Liver (tissue), 9 donors: ENCODE measurements around the gene PHLPP1. TPM values are rescaled to one million over a fixed set of nuclear protein-coding genes. Genes with fewer than 3 reads are reported as not detected.

Source experiments
- DNase-seq: peaks from one replicate; pipeline ENCODE4 v3.0.0-alpha.2; 2017; ENCODE audit warnings: low spot score
- H3K27ac ChIP-seq, 2 donors: one replicate each; pipeline ENCODE4 v1.7.0; 2013; ENCODE audit warnings: inconsistent platforms in 2 of 2, low read length in 2 of 2, control low read depth in 1 of 2, low read depth in 1 of 2, mild to moderate bottlenecking in 1 of 2
- H3K27me3 ChIP-seq, 4 donors: one replicate each; pipeline versions ENCODE4 v1.6.1 to v1.7.0; 2013; ENCODE audit warnings: low read length in 3 of 4, inconsistent platforms in 1 of 4, mild to moderate bottlenecking in 1 of 4, moderate library complexity in 1 of 4; ENCODE audit not compliant: control insufficient read depth in 4 of 4, insufficient read depth in 4 of 4
- H3K36me3 ChIP-seq, 4 donors: one replicate each; pipeline versions ENCODE4 v1.6.1 to v1.7.0; 2013; ENCODE audit warnings: low read length in 3 of 4, mild to moderate bottlenecking in 3 of 4, low read depth in 1 of 4, moderate library complexity in 1 of 4; ENCODE audit not compliant: control insufficient read depth in 4 of 4, insufficient read depth in 3 of 4
- H3K4me1 ChIP-seq, 4 donors: one replicate each; pipeline versions ENCODE4 v1.6.1 to v1.7.0; 2013; ENCODE audit warnings: low read length in 3 of 4, mild to moderate bottlenecking in 3 of 4, moderate library complexity in 1 of 4; ENCODE audit not compliant: control insufficient read depth in 4 of 4, insufficient read depth in 4 of 4
- H3K4me3 ChIP-seq, 3 donors: one replicate each; pipeline versions ENCODE4 v1.6.1 to v1.7.0; 2013; ENCODE audit warnings: low read length in 3 of 3, control low read depth in 1 of 3, low read depth in 1 of 3, mild to moderate bottlenecking in 1 of 3
- H3K9ac ChIP-seq, 2 donors: one replicate each; pipeline ENCODE4 v1.7.0; 2013; ENCODE audit warnings: low read length in 2 of 2, mild to moderate bottlenecking in 2 of 2, moderate library complexity in 2 of 2, control low read depth in 1 of 2, low read depth in 1 of 2
- H3K9me3 ChIP-seq, 4 donors: one replicate each; pipeline versions ENCODE4 v1.6.1 to v1.7.0; 2013; ENCODE audit warnings: low read length in 3 of 4; ENCODE audit not compliant: control insufficient read depth in 4 of 4
- EGR1 ChIP-seq, 2 donors: IDR thresholded peaks; 2 replicates each; pipeline ENCODE4 v1.6.1; 2016 to 2018; ENCODE audit warnings: antibody characterized with exemption in 2 of 2, low read depth in 2 of 2
- FOXA1 ChIP-seq: IDR thresholded peaks from 2 replicates; pipeline ENCODE4 v1.6.1; 2016; ENCODE audit warnings: antibody characterized with exemption
- FOXA2 ChIP-seq: IDR thresholded peaks from 2 replicates; pipeline ENCODE4 v1.6.1; 2016; ENCODE audit warnings: antibody characterized with exemption
- HNF4G ChIP-seq: IDR thresholded peaks from 2 replicates; pipeline ENCODE4 v1.6.1; 2016; ENCODE audit warnings: antibody characterized with exemption
- JUND ChIP-seq, 2 donors: IDR thresholded peaks; 2 replicates each; pipeline ENCODE4 v1.6.1; 2016; ENCODE audit warnings: antibody characterized with exemption in 2 of 2
- RAD21 ChIP-seq, 2 donors: IDR thresholded peaks; 2 replicates each; pipeline ENCODE4 v1.6.1; 2016; ENCODE audit warnings: antibody characterized with exemption in 2 of 2, mild to moderate bottlenecking in 2 of 2
- YY1 ChIP-seq: IDR thresholded peaks from 2 replicates; pipeline ENCODE4 v1.6.1; 2016; ENCODE audit warnings: antibody characterized with exemption, mild to moderate bottlenecking
- WGBS: extraction: QIAGEN DNeasy Blood & Tissue Kit; methylation state at CpG from one replicate; pipeline ENCODE4 v1.1.7; 2013; 5-methylcytosine and 5-hydroxymethylcytosine counted together
- polyA plus RNA-seq, 2 donors: library from polyadenylated mRNA; stranded (reverse) in 1 of 2; unstranded in 1 of 2; fragments of 200-250 nt in 1 of 2; fragments of >200 nt in 1 of 2; fragmentation: Nextera tagmentation in 1 of 2; extraction: Ambion mirVana in 1 of 2; gene quantifications; one replicate each; pipeline versions ENCODE4 v1.2.1 to v1.2.3, GENCODE V29; 2013 to 2015
- total RNA-seq, 2 donors: library from RNA; depleted of rRNA; stranded (reverse); fragments of >200 nt; gene quantifications; one replicate each; pipeline ENCODE4 v1.2.3, GENCODE V29; 2014
- TF ChIP-seq, protein P1 (sequence below): IDR thresholded peaks from 2 replicates; pipeline ENCODE4 v1.6.1; 2016; ENCODE audit warnings: antibody characterized with exemption
- TF ChIP-seq, protein P2 (sequence below): IDR thresholded peaks from 2 replicates; pipeline ENCODE4 v1.6.1; 2016; ENCODE audit warnings: antibody characterized with exemption, mild to moderate bottlenecking
- TF ChIP-seq, protein P3 (sequence below): IDR thresholded peaks from 2 replicates; pipeline ENCODE4 v1.6.1; 2016; ENCODE audit warnings: antibody characterized with exemption
- donor health status: healthy.
- donor health status: healthy.
- donor health status: healthy.
- donor health status: healthy.
- donor health status: healthy.

PHLPP1 gene
- total RNA-seq (10 to 100 TPM; 10.5 to 14.5 TPM), polyA plus RNA-seq (1 to 10 TPM; 4.2 to 6.8 TPM)

DNA sequence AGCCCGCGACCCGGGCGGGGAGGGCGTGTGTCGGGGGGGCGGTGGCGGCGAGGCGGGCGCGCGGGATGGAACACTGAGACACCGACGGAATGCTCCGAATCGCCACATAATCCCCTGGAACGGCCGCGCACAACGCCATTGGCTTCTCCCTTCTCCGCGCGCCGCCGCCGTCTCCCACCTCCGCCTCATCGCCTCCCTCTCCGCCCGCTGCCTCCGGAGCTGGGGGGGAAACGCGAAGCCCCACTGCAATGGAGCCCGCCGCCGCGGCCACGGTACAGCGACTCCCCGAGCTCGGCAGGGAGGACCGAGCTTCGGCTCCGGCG is at the start of gene PHLPP1:
PHLPP1 (plus strand) TSS at position 106 of the 323 bp plus-strand sequence; CDS start at position 249, 143 bp downstream.
- Histone ChIP-seq H3K4me3 (peak within 1 kb of the TSS; percentile 80 to 100 (median 81)), H3K4me1 (peaks cover 2 to 35% (median 7%) of the 10 kb centered on the region in 4 donors), H3K27me3 (no peaks in the 10 kb centered on the region), H3K36me3 (no peaks in the 10 kb centered on the region), H3K9me3 (no peaks in the 10 kb centered on the region), H3K27ac (peak within 1 kb of the TSS; percentile 92 to 97), H3K9ac (peak within 1 kb of the TSS; percentile 2 to 81)
- TF ChIP-seq EGR1 (IDR thresholded peaks at IDR 0.05; ENCODE audit: low read depth in 2 of 2) (no peak), JUND (IDR thresholded peaks at IDR 0.05) (no peak), FOXA1 (no peak), RAD21 (IDR thresholded peaks at IDR 0.05) (no peak), FOXA2 (no peak)
- under 1% methylated on average over 46 of the region's 46 CpGs for WGBS
- DNase-seq = no peak

DNA sequence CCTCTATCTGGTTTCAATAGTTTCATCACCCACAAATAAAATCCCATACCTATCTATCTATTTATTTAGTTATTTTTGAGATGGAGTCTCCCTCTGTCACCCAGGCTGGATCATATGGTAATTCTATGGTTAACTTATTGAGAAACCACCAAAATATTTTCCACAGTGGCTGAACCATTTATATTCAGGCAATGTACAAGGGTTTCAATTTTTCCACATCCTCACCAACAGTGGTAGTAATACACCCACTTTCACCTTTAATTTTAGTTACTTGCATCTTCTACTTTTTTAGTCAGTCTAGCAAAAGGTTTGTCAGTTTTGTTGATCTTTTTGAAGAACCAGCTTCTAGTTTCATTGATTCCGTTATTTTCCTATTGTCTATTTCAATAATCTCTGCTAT is 46.1 kb upstream of the PHLPP1 start:
- TF ChIP-seq JUND (IDR thresholded peaks at IDR 0.05) (no peak), YY1 (no peak), FOXA2 (no peak), RAD21 (IDR thresholded peaks at IDR 0.05) (no peak)
- TF ChIP-seq, protein P1, sequence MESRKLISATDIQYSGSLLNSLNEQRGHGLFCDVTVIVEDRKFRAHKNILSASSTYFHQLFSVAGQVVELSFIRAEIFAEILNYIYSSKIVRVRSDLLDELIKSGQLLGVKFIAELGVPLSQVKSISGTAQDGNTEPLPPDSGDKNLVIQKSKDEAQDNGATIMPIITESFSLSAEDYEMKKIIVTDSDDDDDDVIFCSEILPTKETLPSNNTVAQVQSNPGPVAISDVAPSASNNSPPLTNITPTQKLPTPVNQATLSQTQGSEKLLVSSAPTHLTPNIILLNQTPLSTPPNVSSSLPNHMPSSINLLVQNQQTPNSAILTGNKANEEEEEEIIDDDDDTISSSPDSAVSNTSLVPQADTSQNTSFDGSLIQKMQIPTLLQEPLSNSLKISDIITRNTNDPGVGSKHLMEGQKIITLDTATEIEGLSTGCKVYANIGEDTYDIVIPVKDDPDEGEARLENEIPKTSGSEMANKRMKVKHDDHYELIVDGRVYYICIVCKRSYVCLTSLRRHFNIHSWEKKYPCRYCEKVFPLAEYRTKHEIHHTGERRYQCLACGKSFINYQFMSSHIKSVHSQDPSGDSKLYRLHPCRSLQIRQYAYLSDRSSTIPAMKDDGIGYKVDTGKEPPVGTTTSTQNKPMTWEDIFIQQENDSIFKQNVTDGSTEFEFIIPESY = no peak
- Histone ChIP-seq H3K4me1 (peaks cover 0 to 6% (median under 1%) of the 10 kb centered on the region in 4 donors), H3K36me3 (no peaks in the 10 kb centered on the region), H3K4me3 (no peak overlapping the region), H3K27me3 (no peaks in the 10 kb centered on the region), H3K9me3 (no peaks in the 10 kb centered on the region), H3K27ac (no peak overlapping the region), H3K9ac (no peak overlapping the region)
- 95% methylated on average over 1 of the region's 1 CpG for WGBS
- no peak for DNase-seq

DNA sequence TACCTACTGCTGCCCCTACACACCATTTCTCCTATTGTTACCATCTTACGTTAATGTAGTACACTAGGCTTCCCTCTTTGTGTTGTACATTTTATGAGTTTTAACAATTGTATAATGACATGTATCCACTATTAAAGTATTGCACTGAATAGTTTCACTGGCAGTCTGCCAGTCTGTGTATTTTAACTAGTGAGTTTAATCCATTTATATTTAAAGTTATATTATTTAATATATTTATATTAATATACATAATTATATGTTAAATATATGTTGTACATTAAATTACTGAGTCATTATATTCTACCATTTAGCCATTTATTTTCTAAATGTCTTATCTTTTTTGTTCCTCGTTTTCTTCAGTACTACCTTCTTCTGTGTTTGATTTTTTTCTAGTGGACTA is 44.8 kb upstream of the PHLPP1 start:
- Histone ChIP-seq H3K9me3 (no peaks in the 10 kb centered on the region), H3K4me1 (peaks cover 0 to 6% (median under 1%) of the 10 kb centered on the region in 4 donors), H3K4me3 (no peak overlapping the region), H3K9ac (no peak overlapping the region), H3K27me3 (no peaks in the 10 kb centered on the region), H3K36me3 (no peaks in the 10 kb centered on the region), H3K27ac (no peak overlapping the region)
- TF ChIP-seq EGR1 (IDR thresholded peaks at IDR 0.05; ENCODE audit: low read depth in 2 of 2) = no peak
- TF ChIP-seq, protein P2, sequence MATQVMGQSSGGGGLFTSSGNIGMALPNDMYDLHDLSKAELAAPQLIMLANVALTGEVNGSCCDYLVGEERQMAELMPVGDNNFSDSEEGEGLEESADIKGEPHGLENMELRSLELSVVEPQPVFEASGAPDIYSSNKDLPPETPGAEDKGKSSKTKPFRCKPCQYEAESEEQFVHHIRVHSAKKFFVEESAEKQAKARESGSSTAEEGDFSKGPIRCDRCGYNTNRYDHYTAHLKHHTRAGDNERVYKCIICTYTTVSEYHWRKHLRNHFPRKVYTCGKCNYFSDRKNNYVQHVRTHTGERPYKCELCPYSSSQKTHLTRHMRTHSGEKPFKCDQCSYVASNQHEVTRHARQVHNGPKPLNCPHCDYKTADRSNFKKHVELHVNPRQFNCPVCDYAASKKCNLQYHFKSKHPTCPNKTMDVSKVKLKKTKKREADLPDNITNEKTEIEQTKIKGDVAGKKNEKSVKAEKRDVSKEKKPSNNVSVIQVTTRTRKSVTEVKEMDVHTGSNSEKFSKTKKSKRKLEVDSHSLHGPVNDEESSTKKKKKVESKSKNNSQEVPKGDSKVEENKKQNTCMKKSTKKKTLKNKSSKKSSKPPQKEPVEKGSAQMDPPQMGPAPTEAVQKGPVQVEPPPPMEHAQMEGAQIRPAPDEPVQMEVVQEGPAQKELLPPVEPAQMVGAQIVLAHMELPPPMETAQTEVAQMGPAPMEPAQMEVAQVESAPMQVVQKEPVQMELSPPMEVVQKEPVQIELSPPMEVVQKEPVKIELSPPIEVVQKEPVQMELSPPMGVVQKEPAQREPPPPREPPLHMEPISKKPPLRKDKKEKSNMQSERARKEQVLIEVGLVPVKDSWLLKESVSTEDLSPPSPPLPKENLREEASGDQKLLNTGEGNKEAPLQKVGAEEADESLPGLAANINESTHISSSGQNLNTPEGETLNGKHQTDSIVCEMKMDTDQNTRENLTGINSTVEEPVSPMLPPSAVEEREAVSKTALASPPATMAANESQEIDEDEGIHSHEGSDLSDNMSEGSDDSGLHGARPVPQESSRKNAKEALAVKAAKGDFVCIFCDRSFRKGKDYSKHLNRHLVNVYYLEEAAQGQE = no peak
- no peak for TF ChIP-seq RAD21 (IDR thresholded peaks at IDR 0.05)
- TF ChIP-seq FOXA1 = no peak
- TF ChIP-seq, protein P3, sequence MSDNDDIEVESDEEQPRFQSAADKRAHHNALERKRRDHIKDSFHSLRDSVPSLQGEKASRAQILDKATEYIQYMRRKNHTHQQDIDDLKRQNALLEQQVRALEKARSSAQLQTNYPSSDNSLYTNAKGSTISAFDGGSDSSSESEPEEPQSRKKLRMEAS = no peak
- no peak for TF ChIP-seq HNF4G
- DNase-seq = no peak
- WGBS = 98% methylated on average over 2 of the region's 2 CpGs
